Muscle layer of colon (tissue), 2 donors: ENCODE data around the gene CAPS.
"Not testable (repeated sequence)": the region's sequence is repeated elsewhere in the genome, so short reads cannot be mapped to it uniquely, and the experiment has no call there.

Experiments used
- H3K27ac ChIP-seq: one replicate; pipeline ENCODE4 v1.7.0; 2013; ENCODE audit warnings: low read depth, mild to moderate bottlenecking, low read length, moderate library complexity
- H3K27me3 ChIP-seq, 2 donors: one replicate each; pipeline ENCODE4 v1.7.0; 2013; ENCODE audit warnings: low read length in 2 of 2, mild to moderate bottlenecking in 2 of 2; ENCODE audit not compliant: insufficient read depth in 2 of 2, control insufficient read depth in 1 of 2
- H3K36me3 ChIP-seq: one replicate; pipeline ENCODE4 v1.7.0; 2013; ENCODE audit warnings: mild to moderate bottlenecking, low read length; ENCODE audit not compliant: insufficient read depth
- H3K4me1 ChIP-seq: one replicate; pipeline ENCODE4 v1.7.0; 2013; ENCODE audit warnings: mild to moderate bottlenecking, low read length; ENCODE audit not compliant: insufficient read depth
- H3K4me3 ChIP-seq, 2 donors: one replicate each; pipeline ENCODE4 v1.7.0; 2013; ENCODE audit warnings: low read length in 2 of 2, low read depth in 1 of 2, mild to moderate bottlenecking in 1 of 2, moderate library complexity in 1 of 2
- H3K9ac ChIP-seq: one replicate; pipeline ENCODE4 v1.7.0; 2013; ENCODE audit warnings: low read length
- H3K9me3 ChIP-seq: one replicate; pipeline ENCODE4 v1.7.0; 2013; ENCODE audit warnings: mild to moderate bottlenecking, low read length
- donor health status: abdominal sarcoma.
- donor health status: Adenocarcinoma of cecum.

CAPS gene

DNA sequence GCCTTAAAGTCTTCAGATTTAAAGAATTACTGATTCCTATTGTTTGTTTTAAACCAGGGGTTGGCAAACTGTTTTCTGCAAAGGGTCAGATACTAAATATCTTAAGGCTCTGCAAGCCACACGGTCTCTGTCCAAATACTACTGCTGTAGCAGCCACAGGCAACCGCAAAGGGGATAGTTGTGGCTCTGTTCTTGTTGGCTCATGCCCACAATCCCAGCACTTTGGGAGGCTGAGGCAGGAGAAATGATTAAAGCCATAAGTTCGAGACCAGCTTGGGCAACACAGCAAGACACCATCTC is 41.5 kb downstream of the CAPS start:
- Histone ChIP-seq H3K4me3 (no peak overlapping the region), H3K4me1 (peaks cover 76% of the 10 kb centered on the region), H3K36me3 (no peaks in the 10 kb centered on the region), H3K27ac (peak overlapping the region; percentile 94), H3K9me3 (no peaks in the 10 kb centered on the region), H3K9ac (no peak overlapping the region), H3K27me3 (no peaks in the 10 kb centered on the region)

- no peak overlapping the region for H3K9ac ChIP-seq
- H3K4me1 ChIP-seq, result peaks cover 74% of the 10 kb centered on the region
- H3K27ac ChIP-seq, result no peak overlapping the region
- H3K4me3 ChIP-seq, result no peak overlapping the region
- no peaks in the 10 kb centered on the region for H3K9me3 ChIP-seq
- no peaks in the 10 kb centered on the region for H3K36me3 ChIP-seq
- H3K27me3 ChIP-seq, result no peaks in the 10 kb centered on the region
These were observed 42.3 kb downstream of the CAPS start for GRCh38 chr19:5956323-5956722.

DNA sequence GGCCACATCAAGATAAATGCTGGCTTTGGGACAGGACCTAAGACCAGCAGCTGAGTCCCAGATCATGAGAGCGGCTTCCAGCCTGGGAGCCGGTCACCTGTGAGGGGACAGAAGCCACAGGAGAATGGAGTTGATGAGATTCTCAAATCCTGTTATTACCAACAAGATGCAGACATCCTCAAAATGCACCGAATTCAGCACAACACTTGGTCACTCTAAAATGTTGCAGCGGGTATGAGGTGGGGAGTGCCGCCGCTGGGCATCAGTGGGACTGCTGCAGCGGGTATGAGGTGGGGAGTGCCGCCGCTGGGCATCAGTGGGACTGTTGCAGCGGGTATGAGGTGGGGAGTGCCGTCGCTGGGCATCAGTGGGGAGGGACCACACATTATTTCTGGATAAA is 42.7 kb downstream of the CAPS start:
- no peak overlapping the region for H3K9ac ChIP-seq
- H3K9me3 ChIP-seq, result no peaks in the 10 kb centered on the region
- H3K4me3 ChIP-seq, result no peak overlapping the region
- H3K27me3 ChIP-seq, result no peaks in the 10 kb centered on the region
- H3K27ac ChIP-seq, result no peak overlapping the region
- H3K36me3 ChIP-seq, result no peaks in the 10 kb centered on the region
- peaks cover 73% of the 10 kb centered on the region for H3K4me1 ChIP-seq

DNA sequence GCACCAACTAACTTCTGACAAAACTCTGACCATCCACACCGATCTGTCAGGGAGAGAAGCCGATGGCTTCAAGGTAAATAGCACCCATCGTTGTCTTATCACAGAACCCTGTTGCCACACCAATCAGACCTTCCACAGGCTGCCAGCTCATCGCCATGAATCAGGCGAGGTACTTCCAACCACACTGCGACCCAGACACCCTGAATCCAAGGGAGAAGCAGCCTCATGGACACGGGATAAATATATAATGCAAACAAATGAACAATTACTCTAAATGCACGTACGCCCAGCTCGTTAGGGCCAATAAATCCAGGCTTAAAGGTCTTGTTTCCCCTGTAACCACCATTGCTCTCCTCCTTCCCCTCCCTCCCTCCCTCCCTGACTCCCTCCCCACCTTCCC is 43.1 kb downstream of the CAPS start:
- Histone ChIP-seq H3K4me3 (no peak overlapping the region), H3K36me3 (no peaks in the 10 kb centered on the region), H3K4me1 (peaks cover 73% of the 10 kb centered on the region), H3K9ac (no peak overlapping the region), H3K27ac (no peak overlapping the region), H3K9me3 (no peaks in the 10 kb centered on the region), H3K27me3 (no peaks in the 10 kb centered on the region)

GRCh38 chr19:5958074-5958850 is 44.2 kb downstream of the CAPS start:
- Histone ChIP-seq H3K4me1 (peaks cover 73% of the 10 kb centered on the region), H3K27ac (no peak overlapping the region), H3K36me3 (no peaks in the 10 kb centered on the region), H3K4me3 (no peak overlapping the region), H3K9ac (no peak overlapping the region), H3K27me3 (no peaks in the 10 kb centered on the region), H3K9me3 (no peaks in the 10 kb centered on the region)

DNA sequence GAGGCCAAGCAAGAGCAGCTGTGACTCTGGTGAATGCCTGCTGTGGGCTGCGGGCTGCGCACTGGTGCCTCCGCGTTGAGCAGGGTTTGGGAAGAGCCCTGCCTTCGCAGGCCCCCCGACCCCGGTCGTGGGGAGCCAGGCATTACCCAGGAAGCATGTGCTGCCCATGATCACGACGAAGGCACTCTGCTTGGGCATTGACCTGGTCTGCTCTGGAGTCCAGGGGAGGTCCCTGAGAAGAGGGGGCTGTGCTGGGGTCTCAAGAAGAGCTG is 44.7 kb downstream of the CAPS start:
- H3K4me3 ChIP-seq, result no peak overlapping the region
- no peaks in the 10 kb centered on the region for H3K36me3 ChIP-seq
- no peaks in the 10 kb centered on the region for H3K9me3 ChIP-seq
- no peak overlapping the region for H3K27ac ChIP-seq
- H3K27me3 ChIP-seq, result no peaks in the 10 kb centered on the region
- peaks cover 72% of the 10 kb centered on the region for H3K4me1 ChIP-seq
- no peak overlapping the region for H3K9ac ChIP-seq

DNA sequence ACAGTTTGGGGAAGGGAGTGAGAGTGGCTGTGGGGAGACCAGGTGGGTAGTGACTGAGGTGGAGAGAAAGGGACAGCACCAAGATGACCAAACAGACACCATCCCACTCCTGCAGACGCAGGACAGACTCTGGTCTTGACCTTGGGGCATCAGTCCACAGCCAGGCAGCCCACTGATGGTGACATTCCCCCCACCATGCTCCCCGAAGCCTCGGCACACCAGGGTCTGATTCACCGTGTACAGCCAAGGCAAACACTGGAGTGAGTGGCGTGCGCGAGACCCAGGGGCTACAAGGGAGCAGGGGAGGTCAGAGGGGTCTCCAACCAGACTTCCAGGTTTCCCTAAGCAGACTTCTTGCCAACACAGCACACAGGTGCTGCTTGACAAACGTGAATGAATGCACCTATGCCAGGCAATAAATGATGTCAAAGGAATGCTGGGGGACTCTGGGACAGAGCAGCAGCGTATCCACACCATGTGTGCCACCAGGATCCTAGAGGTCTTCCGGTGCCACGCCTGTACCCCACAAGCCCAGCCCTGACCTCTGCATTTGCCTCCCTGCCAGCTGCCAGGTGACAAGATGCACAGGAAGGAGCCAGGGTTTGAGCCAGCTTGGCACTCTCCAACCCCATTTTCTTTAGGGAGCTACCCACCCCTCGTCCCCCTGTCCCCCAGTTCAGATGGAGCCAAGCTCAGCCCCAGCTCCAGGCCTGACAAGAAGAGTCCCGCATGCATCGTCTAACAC is 45.4 kb downstream of the CAPS start:
- H3K27me3 ChIP-seq, result no peaks in the 10 kb centered on the region
- H3K4me1 ChIP-seq, result peaks cover 72% of the 10 kb centered on the region
- no peaks in the 10 kb centered on the region for H3K36me3 ChIP-seq
- peak overlapping the region; percentile 27 for H3K27ac ChIP-seq
- H3K4me3 ChIP-seq, result no peak overlapping the region
- no peak overlapping the region for H3K9ac ChIP-seq
- no peaks in the 10 kb centered on the region for H3K9me3 ChIP-seq

DNA sequence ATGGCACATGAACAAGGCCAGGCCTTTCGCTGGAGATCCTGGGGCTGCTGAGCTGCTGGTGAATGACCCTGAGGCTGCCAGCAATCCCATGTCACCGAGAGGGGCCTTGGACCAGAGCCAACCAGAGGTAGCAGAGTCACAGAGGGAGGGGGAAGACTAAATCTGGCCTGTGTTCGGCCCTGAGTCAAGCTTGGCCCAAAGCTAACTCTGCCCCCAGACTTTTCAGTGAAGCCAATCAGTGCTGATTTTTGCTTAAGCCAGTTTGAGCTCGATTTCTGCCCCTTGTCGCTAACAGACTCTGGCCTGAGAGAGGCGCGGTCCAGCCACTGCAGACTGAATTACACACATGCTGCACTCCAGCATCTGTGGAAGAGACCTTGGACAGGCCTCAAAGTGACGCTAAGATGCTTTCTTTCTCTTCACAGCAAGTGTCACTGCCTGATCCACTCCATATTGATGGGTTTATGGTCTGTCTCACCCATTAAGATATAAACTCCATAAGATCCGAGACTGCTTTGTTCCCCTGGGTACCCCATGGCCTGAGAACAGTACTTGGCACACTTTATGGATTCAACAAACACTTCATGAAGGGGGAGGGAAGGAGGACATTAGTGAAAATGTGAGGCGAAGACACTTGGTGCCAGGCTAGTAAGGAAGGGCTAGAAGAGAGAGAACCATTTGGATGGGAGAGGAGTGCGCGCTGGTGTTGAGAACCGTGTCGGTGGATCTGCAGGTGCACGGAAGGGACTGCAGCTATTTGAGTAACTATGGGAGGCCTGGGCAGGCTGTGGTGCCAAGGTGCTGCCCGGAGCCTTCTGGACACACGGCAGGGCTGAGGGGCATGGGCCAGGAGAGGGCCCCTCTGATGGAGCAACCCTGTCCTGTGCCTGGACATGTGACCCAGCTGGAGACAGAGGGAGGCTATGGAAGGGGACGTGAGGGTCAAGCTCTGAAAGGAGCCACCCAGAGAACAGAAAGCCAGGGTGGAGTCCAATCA is 46.2 kb downstream of the CAPS start:
- Histone ChIP-seq H3K4me3 (peak overlapping the region in 1 of 2 donors; percentile 20), H3K36me3 (no peaks in the 10 kb centered on the region), H3K9ac (no peak overlapping the region), H3K27ac (peak overlapping the region; percentile 27), H3K4me1 (peaks cover 70% of the 10 kb centered on the region), H3K9me3 (no peaks in the 10 kb centered on the region), H3K27me3 (no peaks in the 10 kb centered on the region)

GRCh38 chr19:5961641-5961968 is 47.6 kb downstream of the CAPS start:
- H3K9ac ChIP-seq, H3K36me3 ChIP-seq, H3K4me3 ChIP-seq, H3K9me3 ChIP-seq, H3K27me3 ChIP-seq: not testable (repeated sequence)
- Histone ChIP-seq H3K27ac (peak overlapping the region; percentile 47), H3K4me1 (peaks cover 72% of the 10 kb centered on the region)

DNA sequence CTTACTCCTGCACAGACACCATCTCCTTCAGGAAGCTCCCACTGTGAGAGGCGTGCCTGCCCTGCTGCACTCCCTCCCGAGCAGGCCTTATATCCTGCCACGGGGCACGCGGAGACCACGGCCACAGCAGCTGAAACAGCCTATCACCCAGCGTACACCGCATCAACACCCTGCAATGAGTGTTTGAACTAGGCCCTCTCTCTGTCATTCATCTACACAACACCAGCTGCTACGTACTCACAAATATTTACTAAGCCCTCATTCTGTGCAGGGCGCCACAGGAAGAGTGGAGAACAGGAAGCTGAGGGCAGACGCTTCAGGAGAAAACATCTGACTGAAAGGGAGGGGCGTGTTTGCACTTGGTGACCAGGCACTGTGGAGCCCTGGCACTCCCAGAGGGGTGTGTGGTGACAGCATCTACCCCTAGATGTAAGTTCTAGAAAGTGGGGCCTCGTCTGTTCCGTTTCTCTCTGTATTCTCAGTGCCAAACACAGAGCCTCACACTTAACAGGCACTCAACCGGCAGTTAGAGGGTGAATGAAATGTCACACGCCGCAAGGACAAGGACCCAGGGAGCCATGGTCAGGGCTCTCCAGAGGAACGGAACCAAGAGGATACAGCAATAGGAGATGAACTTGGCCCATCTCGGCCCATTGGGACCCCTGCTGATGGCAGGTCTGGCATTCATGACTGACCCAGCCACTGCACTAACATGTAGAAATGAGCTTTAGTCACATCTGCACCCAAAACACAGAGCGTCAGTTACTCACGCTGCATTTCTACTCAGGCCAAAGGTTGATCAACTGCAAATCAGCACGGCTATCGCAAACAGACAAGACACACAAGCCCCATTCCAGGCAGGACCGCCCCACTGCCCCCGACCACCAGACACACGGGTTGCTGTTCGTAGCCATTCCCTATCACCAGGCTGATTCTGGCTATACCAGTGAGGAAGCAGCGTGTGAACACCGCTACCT is 48.2 kb downstream of the CAPS start:
- H3K4me3 ChIP-seq, result peak overlapping the region; percentile 14 to 36
- H3K9ac ChIP-seq, result no peak overlapping the region
- H3K27me3 ChIP-seq, result no peaks in the 10 kb centered on the region
- peak overlapping the region; percentile 65 for H3K27ac ChIP-seq
- H3K4me1 ChIP-seq, result peaks cover 76% of the 10 kb centered on the region
- no peaks in the 10 kb centered on the region for H3K36me3 ChIP-seq
- no peaks in the 10 kb centered on the region for H3K9me3 ChIP-seq

GRCh38 chr19:5963259-5963658 is 49.2 kb downstream of the CAPS start:
- not testable (repeated sequence) for H3K9ac ChIP-seq, H3K4me3 ChIP-seq, H3K27ac ChIP-seq

More at GRCh38 chr19:5963259-5963658, 49.2 kb downstream of the CAPS start:
- not testable (repeated sequence) for H3K9me3 ChIP-seq, H3K36me3 ChIP-seq, H3K27me3 ChIP-seq
- peaks cover 86% of the 10 kb centered on the region for H3K4me1 ChIP-seq
